ENCODE measurements around the gene CACUL1. TPM values are rescaled to one million over a fixed set of nuclear protein-coding genes. Genes with fewer than 3 reads are reported as not detected.

The CACUL1 gene
- total and polyA plus RNA-seq, 4 donors: 5.3 to 48.7 (median 23.9) TPM

DNA sequence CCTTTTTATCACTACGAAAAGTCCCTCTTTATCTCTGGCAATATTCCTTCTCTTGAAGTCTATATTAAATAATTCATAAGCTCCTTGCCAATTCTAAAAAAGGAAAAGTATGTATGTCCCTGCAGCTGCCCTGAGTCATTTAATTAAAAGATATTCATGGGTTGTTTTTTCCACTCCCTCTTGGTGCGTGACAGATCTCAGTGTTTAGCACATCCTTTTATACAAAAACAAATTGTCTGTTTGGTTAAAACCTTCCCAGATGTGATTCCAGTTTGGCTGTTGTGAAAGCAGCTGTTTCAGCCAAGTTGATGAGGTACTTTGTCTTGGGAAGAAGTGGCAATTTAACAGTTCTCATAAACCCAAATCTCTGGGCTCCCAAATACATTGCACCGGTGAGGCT is 125.6 kb downstream of the CACUL1 start:
- H3K27me3 ChIP-seq (ENCODE audit: control insufficient read depth in 1 of 2, insufficient read depth in 2 of 2, low read length in 1 of 2): no peaks in the 10 kb centered on the region

DNA sequence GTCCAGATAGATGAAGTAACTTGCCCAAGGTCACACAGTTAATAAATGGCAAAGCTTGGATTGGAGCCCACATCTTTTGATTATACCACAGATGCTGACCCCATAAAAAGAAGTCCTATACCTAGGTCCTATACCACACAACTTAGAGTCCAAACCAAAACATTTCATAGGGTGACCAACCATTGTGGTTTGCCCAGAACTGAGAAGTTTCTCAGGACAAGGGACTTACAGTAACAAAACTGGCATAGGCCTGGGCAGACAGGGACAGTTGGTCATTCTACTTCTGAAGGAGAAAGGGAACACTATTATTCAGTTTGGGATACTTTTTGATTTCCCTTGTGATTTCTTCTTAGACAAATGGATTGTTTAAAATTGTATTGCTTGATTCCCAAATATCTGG is 126.4 kb downstream of the CACUL1 start:
- intact Hi-C loops (cut with DNase I): no loop called here
- Histone ChIP-seq H3K9me3 (ENCODE audit: control insufficient read depth, low read length) (no peaks in the 10 kb centered on the region), H3K36me3 (ENCODE audit: control insufficient read depth in 1 of 2, insufficient read depth in 2 of 2, low read length in 1 of 2) (no peaks in the 10 kb centered on the region), H3K4me1 (ENCODE audit: control insufficient read depth in 1 of 2, insufficient read depth in 2 of 2, low read length in 2 of 2) (peaks cover 0 to 3% of the 10 kb centered on the region in 2 donors), H3K4me3 (ENCODE audit: low read length in 2 of 2) (no peak overlapping the region), H3K27ac (ENCODE audit: low read depth in 1 of 2, low read length in 2 of 2) (no peak overlapping the region), H3K27me3 (ENCODE audit: control insufficient read depth in 1 of 2, insufficient read depth in 2 of 2, low read length in 1 of 2) (no peaks in the 10 kb centered on the region)
- DNase-seq (no peak), ATAC-seq (ENCODE audit: low FRiP score) (no peak)

More for the DNA sequence above, 125.6 kb downstream of the CACUL1 start:
- intact Hi-C loops (cut with DNase I): no loop called here
- DNase-seq: no peak
- ATAC-seq (ENCODE audit: low FRiP score): no peak
- Histone ChIP-seq H3K27ac (ENCODE audit: low read depth in 1 of 2, low read length in 2 of 2) (no peak overlapping the region), H3K4me1 (ENCODE audit: control insufficient read depth in 1 of 2, insufficient read depth in 2 of 2, low read length in 2 of 2) (peaks cover 0 to 3% of the 10 kb centered on the region in 2 donors), H3K9me3 (ENCODE audit: control insufficient read depth, low read length) (no peaks in the 10 kb centered on the region), H3K4me3 (ENCODE audit: low read length in 2 of 2) (no peak overlapping the region), H3K36me3 (ENCODE audit: control insufficient read depth in 1 of 2, insufficient read depth in 2 of 2, low read length in 1 of 2) (no peaks in the 10 kb centered on the region)
- 26 to 29% methylated on average over 3 of the region's 3 CpGs for WGBS, 2 donors

DNA sequence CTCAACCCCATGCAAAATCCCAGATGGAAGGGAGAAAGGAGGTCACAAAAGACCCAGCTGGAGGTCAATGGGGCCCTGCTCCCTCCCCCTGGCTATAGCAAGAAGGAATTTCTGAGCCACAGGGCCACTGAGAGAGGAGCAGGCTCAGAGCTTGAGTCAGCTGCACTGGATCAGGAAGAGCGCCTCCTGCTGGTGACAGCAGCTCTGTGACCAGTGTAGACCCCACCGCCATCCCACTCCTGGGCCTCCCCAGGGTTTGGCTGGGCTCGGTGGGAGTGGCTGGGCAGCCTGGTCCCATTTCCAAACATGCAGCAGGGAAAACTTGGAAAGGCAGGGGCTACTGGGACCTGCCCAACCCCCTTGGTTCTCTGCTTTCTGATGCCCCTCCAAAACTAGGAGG is 127.8 kb downstream of the CACUL1 start:
- H3K36me3 ChIP-seq (ENCODE audit: control insufficient read depth in 1 of 2, insufficient read depth in 2 of 2, low read length in 1 of 2): no peaks in the 10 kb centered on the region
- H3K4me3 ChIP-seq (ENCODE audit: low read length in 2 of 2): no peak overlapping the region
- H3K4me1 ChIP-seq (ENCODE audit: control insufficient read depth in 1 of 2, insufficient read depth in 2 of 2, low read length in 2 of 2): peaks cover 0 to 3% of the 10 kb centered on the region in 2 donors
- ATAC-seq (ENCODE audit: low FRiP score) (no peak), DNase-seq (no peak)
- H3K9me3 ChIP-seq (ENCODE audit: control insufficient read depth, low read length): no peaks in the 10 kb centered on the region
- WGBS, 2 donors: 63 to 69% methylated on average over 3 of the region's 3 CpGs
- H3K27me3 ChIP-seq (ENCODE audit: control insufficient read depth in 1 of 2, insufficient read depth in 2 of 2, low read length in 1 of 2): no peaks in the 10 kb centered on the region
- intact Hi-C loops (cut with DNase I): no loop called here
- H3K27ac ChIP-seq (ENCODE audit: low read depth in 1 of 2, low read length in 2 of 2): no peak overlapping the region

Other genes with a start within 250 kb of the CACUL1 start
- gene PRLHR, start 159.3 kb downstream of the CACUL1 start, total RNA-seq: not detected
- gene PRLHR, start 159.3 kb downstream of the CACUL1 start, polyA plus RNA-seq: not detected